IMR-90 (cell line): ENCODE results near the gene MICAL2. TPM values are rescaled to one million over a fixed set of nuclear protein-coding genes. Genes with fewer than 3 reads are reported as not detected.
A peak's percentile ranks its signal among the peaks of the same experiment; 100 is the strongest.

Experiments used
- ATAC-seq: fragments of 200-7000 bp; cut with Tn5 transposase; 2 replicates; pipeline ENCODE4 v1.9.1; 2020; ENCODE audit warnings: low read depth, mild to moderate bottlenecking, moderate library complexity
- BruUV-seq: library from RNA; stranded (reverse); fragments of 400-500 nt; replicated peaks from 2 replicates; lab custom pipeline; 2021; lab: Mats Ljungman, UMichigan
- CTCF ChIA-PET: fragments of 300-600 bp; formaldehyde crosslinking; extraction: SDS; loops from one replicate; lab custom pipeline; 2021; ENCODE audit warnings: antibody characterized with exemption; lab: Yijun Ruan, JAX
- POLR2A ChIA-PET: fragments of 300-600 bp; sonication (Branson Sonifier 250); formaldehyde crosslinking; loops from one replicate; lab custom pipeline; 2022; ENCODE audit warnings: antibody characterized with exemption; ENCODE audit not compliant: unreplicated experiment; lab: Charles Lee
- DNase-seq: peaks from one replicate; pipeline ENCODE4 v3.0.0; 2013
- H2AFZ ChIP-seq: replicated peaks from 2 replicates; pipeline ENCODE3; 2013; ENCODE audit warnings: low read length, mild to moderate bottlenecking; ENCODE audit not compliant: poor library complexity
- H2AK5ac ChIP-seq: 2 replicates; pipeline ENCODE4 v1.6.1; 2013; ENCODE audit warnings: low read depth, low read length, inconsistent platforms
- H2AK9ac ChIP-seq: replicated peaks from 2 replicates; pipeline ENCODE3; 2013; ENCODE audit warnings: mild to moderate bottlenecking, low read depth, low read length, moderate library complexity; ENCODE audit not compliant: poor library complexity
- H2BK120ac ChIP-seq: 2 replicates; pipeline ENCODE4 v1.6.1; 2013; ENCODE audit warnings: low read depth, low read length, inconsistent platforms
- H2BK15ac ChIP-seq: 3 replicates; pipeline ENCODE4 v1.6.1; 2013; ENCODE audit warnings: low read depth, low read length, inconsistent platforms
- H2BK20ac ChIP-seq: 2 replicates; pipeline ENCODE4 v1.6.1; 2013; ENCODE audit warnings: low read depth, mild to moderate bottlenecking, inconsistent platforms, low read length, moderate library complexity
- H2BK5ac ChIP-seq: 2 replicates; pipeline ENCODE4 v1.6.1; 2013; ENCODE audit warnings: mild to moderate bottlenecking, low read depth, low read length, inconsistent platforms; ENCODE audit not compliant: poor library complexity, severe bottlenecking
- H3K14ac ChIP-seq: replicated peaks from 2 replicates; pipeline ENCODE4 v1.6.1; 2013; ENCODE audit warnings: low read depth, low read length, inconsistent platforms
- H3K18ac ChIP-seq: 2 replicates; pipeline ENCODE4 v1.6.1; 2013; ENCODE audit warnings: low read depth, low read length, control low read depth
- H3K23ac ChIP-seq: 2 replicates; pipeline ENCODE4 v1.6.1; 2013; ENCODE audit warnings: low read depth, low read length, inconsistent platforms
- H3K27ac ChIP-seq: 2 replicates; pipeline ENCODE4 v1.5.1; 2013; ENCODE audit warnings: mild to moderate bottlenecking, control low read depth, low read length; ENCODE audit not compliant: insufficient read depth
- H3K27me3 ChIP-seq: 2 replicates; pipeline ENCODE4 v1.6.1; 2013; ENCODE audit warnings: low read length; ENCODE audit not compliant: control insufficient read depth, insufficient read depth
- H3K36me3 ChIP-seq: 2 replicates; pipeline ENCODE4 v1.6.1; 2013; ENCODE audit warnings: low read length, mixed read lengths; ENCODE audit not compliant: control insufficient read depth, insufficient read depth
- H3K4ac ChIP-seq: 2 replicates; pipeline ENCODE4 v1.6.1; 2013; ENCODE audit warnings: low read depth, low read length, inconsistent platforms
- H3K4me1 ChIP-seq: 2 replicates; pipeline ENCODE4 v1.6.1; 2013; ENCODE audit warnings: low read length, mixed read lengths; ENCODE audit not compliant: control insufficient read depth, insufficient read depth
- H3K4me2 ChIP-seq: 2 replicates; pipeline ENCODE4 v1.6.1; 2013; ENCODE audit warnings: low read depth, mild to moderate bottlenecking, control low read depth, low read length, moderate library complexity
- H3K4me3 ChIP-seq: 2 replicates; pipeline ENCODE4 v1.5.1; 2013; ENCODE audit warnings: low read depth, mild to moderate bottlenecking, control low read depth, low read length, moderate library complexity; ENCODE audit not compliant: insufficient read depth
- H3K56ac ChIP-seq: 2 replicates; pipeline ENCODE4 v1.6.1; 2013; ENCODE audit warnings: low read length, inconsistent platforms; ENCODE audit not compliant: insufficient read depth; ENCODE audit errors: extremely low read depth
- H3K79me1 ChIP-seq, 2 experiments: 2 replicates each; pipeline ENCODE4 v1.6.1; 2013; ENCODE audit warnings: low read length in 2 of 2, inconsistent platforms in 1 of 2, low read depth in 1 of 2
- H3K9ac ChIP-seq: 2 replicates; pipeline ENCODE4 v1.6.1; 2013; ENCODE audit warnings: low read depth, low read length, control low read depth
- H3K9me1 ChIP-seq: 2 replicates; pipeline ENCODE4 v1.6.1; 2013; ENCODE audit warnings: low read length, inconsistent platforms; ENCODE audit not compliant: insufficient read depth
- H3K9me3 ChIP-seq: 2 replicates; pipeline ENCODE4 v1.6.1; 2013; ENCODE audit warnings: low read length; ENCODE audit not compliant: control insufficient read depth, insufficient read depth
- H4K20me1 ChIP-seq: 2 replicates; pipeline ENCODE4 v1.6.1; 2013; ENCODE audit warnings: low read length, inconsistent platforms; ENCODE audit not compliant: insufficient read depth
- H4K5ac ChIP-seq: 2 replicates; pipeline ENCODE4 v1.6.1; 2013; ENCODE audit warnings: mild to moderate bottlenecking, low read depth, low read length, control low read depth
- H4K8ac ChIP-seq, 2 experiments: 2 replicates each; pipeline ENCODE4 v1.6.1; 2013; ENCODE audit warnings: low read depth in 2 of 2, low read length in 2 of 2, control low read depth in 1 of 2, inconsistent platforms in 1 of 2
- H4K91ac ChIP-seq: 2 replicates; pipeline ENCODE4 v1.6.1; 2013; ENCODE audit warnings: low read depth, low read length, inconsistent platforms; ENCODE audit not compliant: insufficient read depth
- POLR2A ChIP-seq: IDR thresholded peaks from 2 replicates; pipeline ENCODE4 v1.6.1; 2012; ENCODE audit warnings: mild to moderate bottlenecking, low read depth, low read length
- RAD21 ChIP-seq: IDR thresholded peaks from 2 replicates; pipeline ENCODE4 v1.6.1; 2012; ENCODE audit warnings: low read length, improper control_type of control experiment
- WGBS, 2 experiments: methylation state at CpG; one replicate each; pipeline versions ENCODE4 v1.1.5 to v1.1.7; 2013; ENCODE audit warnings: missing lambda C conversion rate in 2 of 2; ENCODE audit not compliant: insufficient read length in 1 of 2; ENCODE audit errors: extremely low coverage in 2 of 2; 5-methylcytosine and 5-hydroxymethylcytosine counted together
- dilution Hi-C: fragments of 300-500 bp; cut with HindIII; formaldehyde crosslinking; loops from one replicate; pipeline ENCODE4 v1.14.3; 2018; ENCODE audit warnings: low sequenced_read_pairs; ENCODE audit not compliant: unreplicated experiment
- in situ Hi-C: fragments of 300-500 bp; cut with MboI; formaldehyde crosslinking; loops from 3 replicates; pipeline ENCODE4 v1.14.3; 2019; ENCODE audit warnings: low sequenced_read_pairs, inconsistent platforms, mixed read lengths
- intact Hi-C: fragments of 100-400 bp; cut with micrococcal nuclease; formaldehyde crosslinking; loops from 2 replicates; pipeline ENCODE4 v1.10.0; 2022
- polyA plus RNA-seq, 3 experiments: library from polyadenylated mRNA; depleted of rRNA; stranded (reverse); fragments of >200 nt; gene quantifications; 2 replicates each; pipeline ENCODE4 v1.2.3, GENCODE V29; 2012; ENCODE audit warnings: low replicate concordance in 1 of 3
- total RNA-seq: library from RNA; depleted of rRNA; stranded (reverse); fragments of >200 nt; gene quantifications from 2 replicates; pipeline ENCODE4 v1.2.3, GENCODE V29; 2012

MICAL2 gene
- total and polyA plus RNA-seq, 2 of the 4 experiments (the other 2 are of a cell fraction), result 170 to 336 TPM

DNA sequence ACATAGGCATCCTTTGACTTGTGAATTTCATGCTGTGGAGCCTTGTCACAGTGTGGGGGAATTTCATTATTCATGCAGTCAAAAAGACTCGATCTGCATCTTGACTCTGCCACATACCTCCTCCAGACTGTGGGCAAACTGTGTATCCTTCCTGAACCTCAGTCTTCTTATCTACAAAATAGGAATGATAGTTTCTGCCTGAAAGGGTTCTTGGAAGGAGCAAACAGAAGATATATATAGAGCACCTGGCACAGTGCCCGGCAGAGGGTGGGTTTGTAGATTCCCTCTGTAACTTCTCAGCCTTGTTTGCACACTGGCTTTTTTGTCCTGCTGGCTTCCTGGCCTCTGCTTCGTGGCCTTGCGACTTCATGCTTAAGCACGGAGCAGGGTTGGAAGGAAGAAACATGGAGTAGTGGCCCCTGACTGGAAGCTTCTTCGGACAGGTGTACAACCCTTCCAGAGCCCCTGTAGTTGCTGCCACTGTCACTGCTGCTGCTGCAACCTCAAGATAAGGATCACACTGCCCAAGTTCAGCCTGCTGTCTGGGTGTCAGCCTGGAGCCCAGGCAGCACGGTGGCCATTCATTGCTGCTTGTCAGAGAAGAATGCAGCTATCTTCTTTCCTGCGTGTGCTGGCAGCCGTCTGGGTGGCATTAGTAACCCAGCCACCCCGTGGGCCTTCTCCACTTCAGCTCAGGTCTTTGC, 106.4 kb downstream of the MICAL2 start:
- peak overlapping the region; percentile 17; the same call in 2 of the 3 replicates for H2BK15ac ChIP-seq
- H3K27me3 ChIP-seq, result no peaks in the 10 kb centered on the region
- H4K91ac ChIP-seq, result peak overlapping the region; percentile 50
- peak overlapping the region; percentile 44 for H2BK120ac ChIP-seq
- ChIA-PET POLR2A (no interaction called here), CTCF (no interaction called here)
- H3K4me1 ChIP-seq, result peaks cover 33% of the 10 kb centered on the region
- peak overlapping the region; percentile 64 for H3K4ac ChIP-seq
- no peak overlapping the region for H3K56ac ChIP-seq
- H2AFZ ChIP-seq, result peak overlapping the region; percentile 4
- H3K36me3 ChIP-seq, result peaks cover 67% of the 10 kb centered on the region
- BruUV-seq, result no TSS peak
- H3K9ac ChIP-seq, result no peak overlapping the region
- H4K20me1 ChIP-seq, result no peaks in the 10 kb centered on the region
- peaks cover 48 to 99% of the 10 kb centered on the region in 2 experiments for H3K79me1 ChIP-seq
- 0 out of 2 replicates have a peak overlapping the region, but pooled peaks have one; percentile 27 for H2BK20ac ChIP-seq
- H2AK9ac ChIP-seq, result no peak overlapping the region
- in situ Hi-C loops, result no loop called here
- peak overlapping the region; percentile 56; the same call in 1 of the 2 replicates for H2AK5ac ChIP-seq
- peak overlapping the region; percentile 9; the same call in 1 of the 2 replicates for H3K27ac ChIP-seq
- no peak overlapping the region for H4K5ac ChIP-seq
- DNase-seq, result peak; percentile 36
- peak overlapping the region; percentile 51; the same call in 1 of the 2 replicates for H3K23ac ChIP-seq
- H3K18ac ChIP-seq, result peak overlapping the region; percentile 6; the same call in 1 of the 2 replicates
- H4K8ac ChIP-seq, result peak overlapping the region in 1 of 2 experiments; percentile 58; a peak in 2 of 4 replicates
- peak overlapping the region; percentile 56 for H3K14ac ChIP-seq
- WGBS, 2 experiments, result 10% methylated on average over 2 of the region's 10 CpGs; no CpG with 5 or more reads in 1 of the 2 experiments
- H3K9me1 ChIP-seq, result peaks cover 47% of the 10 kb centered on the region
- no peaks in the 10 kb centered on the region for H3K9me3 ChIP-seq
- dilution Hi-C loops, result no loop called here
- H3K4me3 ChIP-seq, result no peak overlapping the region
- no peak overlapping the region for H3K4me2 ChIP-seq
- peak overlapping the region; percentile 61 for H2BK5ac ChIP-seq
- no peak for ATAC-seq
- intact Hi-C loops, result no loop called here
- no peak for TF ChIP-seq RAD21
- no peak for TF ChIP-seq POLR2A
